AG04450 (cell line): ENCODE results near the gene SLC16A6. TPM values are rescaled to one million over a fixed set of nuclear protein-coding genes. Genes with fewer than 3 reads are reported as not detected.
"Not testable (repeated sequence)": the region's sequence is repeated elsewhere in the genome, so short reads cannot be mapped to it uniquely, and the experiment has no call there.

Experiments
- CTCF ChIA-PET: fragments of 300-600, 350-600 bp; formaldehyde crosslinking; extraction: SDS; loops from one replicate; lab custom pipeline; 2022; ENCODE audit warnings: antibody characterized with exemption, inconsistent platforms; lab: Charles Lee
- POLR2A ChIA-PET: fragments of 350-600 bp; formaldehyde crosslinking; extraction: SDS; loops from one replicate; lab custom pipeline; 2021; ENCODE audit warnings: antibody characterized with exemption, inconsistent platforms; lab: Yijun Ruan, JAX
- DNase-seq: peaks from one replicate; pipeline ENCODE4 v3.0.0-alpha.2; 2011; ENCODE audit warnings: low read depth, low spot score
- H3K27ac ChIP-seq: one replicate; pipeline ENCODE4 v1.5.1; 2012; ENCODE audit warnings: low read depth, low read length, control low read depth
- H3K27me3 ChIP-seq: one replicate; pipeline ENCODE4 v1.6.0; 2012; ENCODE audit warnings: low read length; ENCODE audit not compliant: control insufficient read depth, insufficient read depth
- H3K4me3 ChIP-seq: 2 replicates; pipeline ENCODE4 v1.5.1; 2011; ENCODE audit warnings: mild to moderate bottlenecking, low read depth, low read length, control low read depth
- H3K9me3 ChIP-seq: 2 replicates; pipeline ENCODE4 v1.5.1; 2012; ENCODE audit warnings: low read length; ENCODE audit not compliant: control insufficient read depth, insufficient read depth
- polyA plus RNA-seq: library from polyadenylated mRNA; depleted of rRNA; stranded (reverse); fragments of >200 nt; gene quantifications from 2 replicates; pipeline ENCODE4 v1.2.3, GENCODE V29; 2011
- TF ChIP-seq, protein P1 (sequence below): IDR thresholded peaks from 2 replicates; pipeline ENCODE4 v1.5.1; 2011; ENCODE audit warnings: low read depth, low read length, control low read depth, inconsistent platforms

SLC16A6 gene
- polyA plus RNA-seq, 1 experiment: 1.2 TPM

DNA sequence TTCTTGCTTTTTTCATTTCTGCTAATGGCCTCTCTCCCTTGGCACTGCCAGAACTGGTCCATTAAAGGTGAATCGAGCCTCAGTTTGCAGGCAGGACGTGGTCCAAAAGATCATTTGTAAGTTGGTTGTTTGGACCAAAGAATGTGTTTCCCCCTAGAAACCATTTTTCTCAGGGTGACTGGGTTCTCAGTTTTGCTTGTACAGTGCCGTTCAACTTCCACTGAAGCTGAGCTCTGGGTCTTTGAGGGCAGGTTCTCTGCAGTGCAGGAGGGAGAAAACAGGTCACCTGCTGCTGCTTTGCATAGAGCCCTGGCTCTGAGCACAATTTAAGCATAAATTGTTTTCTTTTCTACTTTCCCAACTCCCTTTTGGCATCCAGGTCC, 52.1 kb downstream of the SLC16A6 start:
- ChIA-PET POLR2A (no interaction called here), CTCF (no interaction called here)

DNA sequence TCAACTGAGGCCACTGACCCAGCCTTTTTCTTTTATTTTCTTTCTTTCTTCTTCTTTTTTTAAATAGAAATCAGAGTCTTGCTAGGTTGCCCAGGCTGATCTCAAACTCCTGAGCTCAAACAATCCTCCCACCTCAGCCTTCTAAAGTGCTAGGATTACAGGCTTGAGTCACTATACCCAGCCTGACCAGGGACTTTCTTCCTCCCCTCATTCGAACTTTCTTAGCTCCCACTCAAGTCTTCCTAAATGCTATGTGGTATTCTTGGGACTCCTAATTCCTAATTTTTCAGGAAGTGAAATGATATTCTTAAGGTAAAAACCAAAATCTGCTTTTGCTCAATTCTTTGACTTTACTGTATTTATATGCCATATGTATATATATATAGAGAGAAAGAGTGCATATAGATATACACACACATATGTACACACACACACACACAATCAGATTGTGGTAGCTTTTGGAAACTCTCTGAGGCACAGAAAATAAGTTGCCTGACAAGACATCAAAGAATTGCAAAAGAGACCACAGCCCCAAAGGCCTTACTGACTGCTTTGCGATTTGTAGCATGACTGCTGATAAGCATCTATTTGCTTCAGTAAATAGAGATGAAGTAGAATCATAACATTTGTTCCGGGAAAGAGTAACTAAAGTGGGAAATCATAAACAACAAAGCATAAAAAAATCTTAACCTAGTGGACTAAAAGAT, 52.6 kb downstream of the SLC16A6 start:
- H3K27me3 ChIP-seq: peaks cover 2% of the 10 kb centered on the region
- ChIA-PET POLR2A (interaction anchor here (0.6 to 1.2 kb wide), 2 partner anchors 9 to 217 kb away, joined by 4 to 6 read pairs; partner anchors contain the start of gene AMZ2), CTCF (no interaction called here)
- H3K27ac ChIP-seq: no peak overlapping the region
- TF ChIP-seq, protein P1, sequence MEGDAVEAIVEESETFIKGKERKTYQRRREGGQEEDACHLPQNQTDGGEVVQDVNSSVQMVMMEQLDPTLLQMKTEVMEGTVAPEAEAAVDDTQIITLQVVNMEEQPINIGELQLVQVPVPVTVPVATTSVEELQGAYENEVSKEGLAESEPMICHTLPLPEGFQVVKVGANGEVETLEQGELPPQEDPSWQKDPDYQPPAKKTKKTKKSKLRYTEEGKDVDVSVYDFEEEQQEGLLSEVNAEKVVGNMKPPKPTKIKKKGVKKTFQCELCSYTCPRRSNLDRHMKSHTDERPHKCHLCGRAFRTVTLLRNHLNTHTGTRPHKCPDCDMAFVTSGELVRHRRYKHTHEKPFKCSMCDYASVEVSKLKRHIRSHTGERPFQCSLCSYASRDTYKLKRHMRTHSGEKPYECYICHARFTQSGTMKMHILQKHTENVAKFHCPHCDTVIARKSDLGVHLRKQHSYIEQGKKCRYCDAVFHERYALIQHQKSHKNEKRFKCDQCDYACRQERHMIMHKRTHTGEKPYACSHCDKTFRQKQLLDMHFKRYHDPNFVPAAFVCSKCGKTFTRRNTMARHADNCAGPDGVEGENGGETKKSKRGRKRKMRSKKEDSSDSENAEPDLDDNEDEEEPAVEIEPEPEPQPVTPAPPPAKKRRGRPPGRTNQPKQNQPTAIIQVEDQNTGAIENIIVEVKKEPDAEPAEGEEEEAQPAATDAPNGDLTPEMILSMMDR: no peak
- H3K4me3 ChIP-seq: no peak overlapping the region
- DNase-seq: no peak
- no peaks in the 10 kb centered on the region for H3K9me3 ChIP-seq

More for the DNA sequence above, 52.1 kb downstream of the SLC16A6 start:
- TF ChIP-seq, protein P1: no peak
- Histone ChIP-seq H3K9me3 (no peaks in the 10 kb centered on the region), H3K27me3 (peaks cover 2% of the 10 kb centered on the region), H3K27ac (no peak overlapping the region), H3K4me3 (no peak overlapping the region)
- DNase-seq: no peak

DNA sequence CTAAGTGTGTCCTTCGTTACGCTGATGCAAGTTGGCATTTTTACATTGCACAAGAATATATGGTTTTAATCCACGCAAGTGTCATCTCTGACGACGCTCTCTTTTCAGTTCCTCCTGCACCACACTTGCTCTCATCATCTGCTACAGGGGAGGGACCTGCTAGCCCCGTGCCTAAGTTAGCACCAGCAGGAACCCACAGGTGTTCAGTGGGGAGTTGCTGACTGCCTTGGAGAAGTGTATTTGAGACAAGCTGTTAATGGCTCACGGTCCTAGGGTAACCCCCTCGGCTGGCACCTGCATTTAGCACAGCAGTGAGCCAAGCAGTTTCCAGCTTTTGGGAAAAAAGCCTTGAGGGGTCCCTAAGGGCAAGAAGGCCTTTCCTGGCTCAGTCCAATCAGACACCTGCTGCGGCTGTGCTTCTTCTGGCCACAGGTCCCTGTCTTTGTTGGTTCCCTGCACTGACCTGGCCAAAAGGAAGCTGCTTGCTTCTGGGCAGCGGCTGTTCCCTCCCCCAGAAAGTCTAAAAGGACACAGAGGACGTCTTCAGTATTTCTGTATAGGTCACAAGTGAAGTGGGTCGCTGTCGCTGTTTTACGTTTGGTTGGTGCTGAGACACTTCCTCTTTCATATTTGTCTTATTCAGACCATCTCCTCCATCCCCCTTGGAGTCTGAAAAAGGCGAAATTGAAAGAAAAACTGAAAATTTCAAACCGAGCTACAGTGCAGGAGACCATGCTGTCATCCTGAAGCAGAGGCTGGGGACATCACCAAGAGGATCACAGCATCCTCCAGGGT, 53.4 kb downstream of the SLC16A6 start:
- H3K9me3 ChIP-seq, H3K4me3 ChIP-seq, CTCF ChIA-PET, DNase-seq, H3K27me3 ChIP-seq, H3K27ac ChIP-seq: not testable (repeated sequence)
- POLR2A ChIA-PET: interaction anchor here (0.6 to 1.2 kb wide), 2 partner anchors 10 to 218 kb away, joined by 4 to 6 read pairs; partner anchors contain the start of gene AMZ2

DNA sequence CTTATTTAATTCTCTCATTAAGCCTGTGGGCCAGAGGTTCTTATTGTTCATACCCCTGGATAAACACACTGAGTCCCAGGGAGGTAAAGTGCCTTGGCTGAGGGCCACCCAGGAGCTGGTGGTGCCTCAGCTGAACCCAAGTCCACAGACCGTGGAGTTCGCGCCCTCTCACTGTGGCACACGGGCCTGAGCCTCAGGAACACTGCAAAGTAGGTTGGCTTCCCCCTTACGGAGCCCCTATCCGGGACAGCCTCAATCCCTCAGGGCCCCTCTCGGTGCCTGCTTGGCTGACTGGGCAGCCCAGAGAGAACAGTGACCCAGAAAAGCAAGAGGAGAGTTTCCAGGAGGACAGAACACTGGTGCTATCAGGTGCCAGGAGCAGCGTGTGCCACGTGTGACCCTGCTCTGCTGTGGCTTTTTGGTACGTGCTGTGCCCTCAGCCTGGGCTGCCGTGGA, 55.6 kb downstream of the SLC16A6 start:
- DNase-seq, CTCF ChIA-PET, H3K27ac ChIP-seq, H3K4me3 ChIP-seq, H3K27me3 ChIP-seq, H3K9me3 ChIP-seq, POLR2A ChIA-PET: not testable (repeated sequence)

DNA sequence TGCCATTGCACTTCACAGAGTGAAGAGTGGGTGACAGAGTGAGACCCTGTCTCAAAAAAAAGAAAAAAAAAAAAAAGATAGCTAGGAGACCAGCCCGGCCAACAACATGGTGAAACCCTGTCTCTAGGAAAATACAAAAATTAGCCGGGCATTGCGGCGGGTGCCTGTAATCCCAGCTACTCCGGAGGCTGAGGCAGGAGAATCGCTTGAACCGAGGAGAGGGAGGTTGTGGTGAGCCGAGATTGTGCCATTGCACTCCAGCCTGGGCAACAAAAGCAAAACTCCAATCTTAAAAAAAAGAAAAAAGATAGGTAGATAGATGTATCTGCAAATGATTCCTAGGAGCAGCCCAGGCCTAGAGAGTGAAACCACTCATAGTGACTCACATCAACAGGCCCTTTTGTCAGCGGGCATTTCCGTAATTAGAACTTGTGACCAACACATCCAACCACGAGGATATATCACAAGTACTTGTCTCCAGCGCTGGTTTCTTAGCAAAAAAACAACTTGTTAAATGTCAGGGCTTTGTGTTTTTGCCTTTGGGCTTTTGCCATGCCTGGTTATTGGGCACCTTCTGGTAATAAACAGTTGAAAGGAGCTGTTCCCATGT, 56.1 kb downstream of the SLC16A6 start:
- CTCF ChIA-PET, POLR2A ChIA-PET: not testable (repeated sequence)

DNA sequence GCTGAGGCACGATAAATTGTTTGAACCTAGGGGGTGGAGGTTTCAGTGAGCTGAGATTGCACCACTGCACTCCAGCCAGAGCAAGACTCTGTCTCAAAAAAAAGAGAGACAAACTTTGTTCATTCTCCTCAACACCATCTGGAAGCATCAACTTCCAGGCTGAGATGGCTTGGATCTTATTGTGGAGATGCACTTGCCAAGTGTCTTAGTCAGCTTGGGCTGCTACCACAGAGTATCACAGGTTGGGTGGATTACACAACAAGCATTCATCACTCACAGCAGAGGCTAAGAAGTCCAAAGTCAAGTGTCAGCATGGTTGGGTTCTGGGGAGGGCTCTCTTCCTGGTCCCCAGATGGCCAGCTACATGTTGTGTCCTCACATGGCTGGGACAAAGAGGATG, 58.2 kb downstream of the SLC16A6 start:
- POLR2A ChIA-PET, H3K4me3 ChIP-seq, H3K27me3 ChIP-seq, H3K9me3 ChIP-seq, CTCF ChIA-PET, H3K27ac ChIP-seq, DNase-seq: not testable (repeated sequence)

More for the DNA sequence above, 56.1 kb downstream of the SLC16A6 start:
- not testable (repeated sequence) for H3K4me3 ChIP-seq, H3K27me3 ChIP-seq, H3K9me3 ChIP-seq, H3K27ac ChIP-seq
- DNase-seq: peak; percentile 50
